ENCODE data around the gene GIMD1. TPM values are rescaled to one million over a fixed set of nuclear protein-coding genes. Genes with fewer than 3 reads are reported as not detected.
A peak's percentile ranks its signal among the peaks of the same experiment; 100 is the strongest.

The GIMD1 gene
- total RNA-seq, 2 donors from 2014 or later = not detected

GRCh38 chr4:106317815-106318214, 50.8 kb downstream of the GIMD1 start:
- no peaks in the 10 kb centered on the region for H3K27me3 Mint-ChIP-seq
- no peak overlapping the region for H3K27ac Mint-ChIP-seq
- no peak for DNase-seq
- no peaks in the 10 kb centered on the region for H3K9me3 ChIP-seq (ENCODE audit: control insufficient read depth, low read length, poor library complexity, severe bottlenecking)
- no peak for ATAC-seq
- H3K4me3 Mint-ChIP-seq = no peak overlapping the region
- H3K4me1 Mint-ChIP-seq = peaks cover 19% of the 10 kb centered on the region
- H3K36me3 Mint-ChIP-seq (ENCODE audit: low read depth) = no peaks in the 10 kb centered on the region

DNA sequence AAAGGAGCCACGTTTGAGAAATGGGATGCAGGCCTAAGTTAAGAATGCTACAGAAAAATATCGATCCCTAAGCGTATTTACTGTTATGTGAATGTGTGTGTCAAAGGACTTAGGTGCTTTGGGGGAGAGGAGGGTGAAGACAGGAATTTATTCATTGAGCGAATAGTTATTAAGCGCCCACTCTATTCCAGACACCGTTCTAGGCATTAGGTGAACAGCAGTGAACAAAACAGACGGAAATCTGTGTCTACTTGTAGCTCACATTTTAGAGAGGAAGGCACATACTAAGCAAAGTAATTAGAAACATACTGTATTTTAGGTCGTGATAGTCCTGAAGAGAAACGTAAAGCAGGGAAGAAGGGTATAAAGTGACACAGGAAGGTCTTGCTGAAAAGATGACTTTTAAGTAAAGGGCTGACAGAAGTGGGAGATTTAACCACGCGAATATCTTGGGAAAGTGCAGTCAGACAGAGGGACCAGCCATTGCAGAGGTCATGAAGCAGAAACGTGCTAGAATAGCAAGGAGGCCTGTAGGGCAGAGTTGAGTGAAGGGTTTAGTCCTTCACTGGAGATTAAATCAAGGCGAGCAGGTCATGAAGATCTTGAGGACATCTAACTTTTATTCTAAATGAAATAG, 51.7 kb downstream of the GIMD1 start:
- Mint-ChIP-seq H3K4me1 (peaks cover 19% of the 10 kb centered on the region), H3K27me3 (no peaks in the 10 kb centered on the region), H3K27ac (no peak overlapping the region), H3K36me3 (ENCODE audit: low read depth) (no peaks in the 10 kb centered on the region), H3K4me3 (no peak overlapping the region)
- ATAC-seq (no peak), DNase-seq (no peak)
- no peaks in the 10 kb centered on the region for H3K9me3 ChIP-seq (ENCODE audit: control insufficient read depth, low read length, poor library complexity, severe bottlenecking)

DNA sequence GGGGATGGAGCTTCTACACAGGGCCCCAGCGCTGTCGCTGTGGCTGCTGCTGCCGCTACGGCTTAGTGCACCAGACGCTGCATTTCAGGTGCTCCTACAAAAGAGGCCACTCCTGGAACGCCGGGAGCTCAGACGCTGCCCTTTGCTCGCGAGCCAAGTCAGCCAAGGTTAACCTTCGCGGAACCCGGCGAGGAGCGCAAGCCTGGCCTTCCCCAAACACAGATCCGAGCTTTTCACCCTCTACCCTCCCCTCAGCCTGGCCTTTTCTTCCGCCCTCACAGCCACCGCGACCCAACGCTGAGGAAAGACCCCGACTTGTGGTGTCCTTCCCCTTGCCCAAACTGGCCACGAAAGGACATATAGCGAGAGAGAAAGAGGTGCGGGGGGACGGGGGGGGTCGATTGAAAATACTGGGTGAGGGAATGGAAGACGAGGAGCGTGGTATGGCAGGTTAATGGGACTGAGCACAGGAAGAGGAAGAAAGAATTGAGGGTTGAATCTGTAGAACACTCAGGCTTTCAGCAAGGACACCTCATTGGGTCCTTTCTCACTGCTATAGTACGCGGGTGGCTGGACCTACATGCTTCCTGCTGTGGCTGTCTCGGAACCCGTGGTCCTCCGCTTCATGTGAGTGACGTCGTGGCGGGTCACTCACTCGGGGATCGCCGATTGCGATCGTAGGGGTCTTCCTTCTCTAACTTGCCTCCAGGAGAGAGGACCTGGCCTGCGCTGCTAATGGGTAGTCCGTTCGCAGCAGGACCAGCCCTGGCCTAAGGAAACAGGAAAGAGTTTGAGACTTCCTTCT, 52.4 kb downstream of the GIMD1 start, which contains the start of the genes AIMP1 and TBCK:
Gene AIMP1 (plus strand): TSS at position 583 of the 805 bp plus-strand sequence. CDS start 8,460 bp downstream, outside the sequence.
Gene TBCK (minus strand): TSS at position 242 of the 805 bp plus-strand sequence. CDS start 7,249 bp downstream, outside the sequence.
- DNase-seq = peak; percentile 64 to 81 (median 79)
- Mint-ChIP-seq H3K36me3 (ENCODE audit: low read depth) (no peaks in the 10 kb centered on the region), H3K27me3 (no peaks in the 10 kb centered on the region), H3K4me3 (no peak within 1 kb of the TSS), H3K4me1 (peaks cover 19% of the 10 kb centered on the region), H3K27ac (no peak within 1 kb of the TSS)
- ATAC-seq = peak; percentile 90
- H3K9me3 ChIP-seq (ENCODE audit: control insufficient read depth, low read length, poor library complexity, severe bottlenecking) = no peaks in the 10 kb centered on the region

GRCh38 chr4:106315476-106315967, 53.1 kb downstream of the GIMD1 start:
- H3K4me3 Mint-ChIP-seq = no peak overlapping the region
- no peak overlapping the region for H3K27ac Mint-ChIP-seq
- peak; percentile 29 for ATAC-seq
- DNase-seq = peak in 1 of 3 donors; percentile 10
- H3K36me3 Mint-ChIP-seq (ENCODE audit: low read depth) = no peaks in the 10 kb centered on the region
- H3K27me3 Mint-ChIP-seq = no peaks in the 10 kb centered on the region
- peaks cover 20% of the 10 kb centered on the region for H3K4me1 Mint-ChIP-seq
- H3K9me3 ChIP-seq (ENCODE audit: control insufficient read depth, low read length, poor library complexity, severe bottlenecking) = no peaks in the 10 kb centered on the region

DNA sequence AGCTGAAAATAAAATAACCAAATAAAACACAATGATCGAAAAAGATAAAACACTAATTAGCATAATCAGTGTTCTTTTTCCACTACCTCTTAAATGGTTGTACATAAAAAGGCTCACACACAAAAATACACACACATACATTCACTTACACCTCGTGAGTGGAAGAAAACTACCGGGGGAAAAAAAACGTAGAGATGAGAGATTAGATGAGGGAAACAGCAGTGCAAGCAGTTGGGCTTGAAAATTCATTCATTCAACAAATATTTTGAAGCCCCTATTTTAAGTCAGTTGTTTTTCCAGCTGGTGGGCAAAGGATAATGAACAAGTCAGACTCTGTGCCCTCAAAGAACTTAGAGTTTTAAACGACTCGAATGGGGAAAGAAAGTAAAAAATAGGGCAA, 53.6 kb downstream of the GIMD1 start:
- DNase-seq (no peak), ATAC-seq (no peak)
- Mint-ChIP-seq H3K27ac (no peak overlapping the region), H3K36me3 (ENCODE audit: low read depth) (no peaks in the 10 kb centered on the region), H3K4me3 (no peak overlapping the region), H3K27me3 (no peaks in the 10 kb centered on the region), H3K4me1 (peaks cover 25% of the 10 kb centered on the region)
- no peaks in the 10 kb centered on the region for H3K9me3 ChIP-seq (ENCODE audit: control insufficient read depth, low read length, poor library complexity, severe bottlenecking)

DNA sequence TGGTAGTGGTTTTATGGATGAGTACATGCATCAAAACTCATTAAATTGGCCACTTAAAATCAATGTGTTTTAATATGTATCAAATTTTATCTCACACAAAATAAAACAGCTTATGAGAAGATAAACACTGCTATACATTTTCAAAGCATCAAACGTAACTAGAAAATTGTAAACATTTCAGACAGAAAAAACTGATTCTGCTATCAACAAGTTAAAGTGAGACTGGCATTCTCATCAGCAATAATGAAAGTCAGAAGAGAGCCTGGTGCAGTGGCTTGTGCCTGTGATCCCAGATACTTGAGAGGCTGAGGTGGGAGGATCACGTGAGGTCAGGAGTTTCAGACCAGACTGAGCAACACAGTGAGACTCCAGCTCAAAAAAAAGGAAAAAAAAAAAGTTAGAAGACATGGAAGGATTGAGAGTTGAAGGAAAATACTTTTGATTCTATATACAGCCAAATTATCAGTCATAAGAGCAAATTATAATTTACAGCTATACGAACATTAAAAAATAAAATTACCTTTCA, 55.5 kb downstream of the GIMD1 start:
- Mint-ChIP-seq H3K27me3 (no peaks in the 10 kb centered on the region), H3K4me1 (peaks cover 27% of the 10 kb centered on the region), H3K4me3 (no peak overlapping the region), H3K27ac (no peak overlapping the region), H3K36me3 (ENCODE audit: low read depth) (peaks cover 3% of the 10 kb centered on the region)
- no peak for DNase-seq
- H3K9me3 ChIP-seq (ENCODE audit: control insufficient read depth, low read length, poor library complexity, severe bottlenecking) = no peaks in the 10 kb centered on the region
- ATAC-seq = no peak

- H3K4me1 Mint-ChIP-seq = peaks cover 27% of the 10 kb centered on the region
- no peaks in the 10 kb centered on the region for H3K27me3 Mint-ChIP-seq
- no peak overlapping the region for H3K4me3 Mint-ChIP-seq
- no peaks in the 10 kb centered on the region for H3K9me3 ChIP-seq (ENCODE audit: control insufficient read depth, low read length, poor library complexity, severe bottlenecking)
- peaks cover 3% of the 10 kb centered on the region for H3K36me3 Mint-ChIP-seq (ENCODE audit: low read depth)
- ATAC-seq = no peak
- H3K27ac Mint-ChIP-seq = no peak overlapping the region
- DNase-seq = no peak
These were observed 56.2 kb downstream of the GIMD1 start for GRCh38 chr4:106312377-106312776.

Other genes with a start within 250 kb of the GIMD1 start
- 10 to 100 TPM; 41.6 to 43.2 TPM for gene TBCK, start 52.6 kb downstream of the GIMD1 start, total RNA-seq
- gene AIMP1, start 52.2 kb downstream of the GIMD1 start, total RNA-seq = 10 to 100 TPM; 41.2 to 51.6 TPM